Dendritic cell treated with granulocyte-macrophage colony-stimulating factor and Interleukin-4, amounts not matched to agents 40 ng/mL and 50 ng/mL, for 4 days (primary cell): ENCODE data around the gene PGLYRP2.
A peak's percentile ranks its signal among the peaks of the same experiment; 100 is the strongest.
"Not testable (repeated sequence)": the region's sequence is repeated elsewhere in the genome, so short reads cannot be mapped to it uniquely, and the experiment has no call there.

ENCODE experiments used
- H3K27ac Mint-ChIP-seq: one replicate; pipeline ENCODE4 v1.8.0; 2022; ENCODE audit warnings: mild to moderate bottlenecking, mixed read lengths
- H3K27me3 Mint-ChIP-seq: one replicate; pipeline ENCODE4 v1.8.0; 2022; ENCODE audit warnings: mild to moderate bottlenecking, mixed read lengths
- H3K36me3 Mint-ChIP-seq: one replicate; pipeline ENCODE4 v1.8.0; 2022; ENCODE audit warnings: low read depth, mixed read lengths
- H3K4me1 Mint-ChIP-seq: one replicate; pipeline ENCODE4 v1.8.0; 2022; ENCODE audit warnings: low read depth, mixed read lengths
- H3K4me3 Mint-ChIP-seq: one replicate; pipeline ENCODE4 v1.8.0; 2022; ENCODE audit warnings: mild to moderate bottlenecking, moderate library complexity, mixed read lengths
- H3K9me3 Mint-ChIP-seq: one replicate; pipeline ENCODE4 v1.8.0; 2022; ENCODE audit warnings: mixed read lengths
- intact Hi-C: fragments of 100-400 bp; cut with micrococcal nuclease; formaldehyde crosslinking; loops from one replicate; pipeline ENCODE4 v1.15.0; 2022

The PGLYRP2 gene

DNA sequence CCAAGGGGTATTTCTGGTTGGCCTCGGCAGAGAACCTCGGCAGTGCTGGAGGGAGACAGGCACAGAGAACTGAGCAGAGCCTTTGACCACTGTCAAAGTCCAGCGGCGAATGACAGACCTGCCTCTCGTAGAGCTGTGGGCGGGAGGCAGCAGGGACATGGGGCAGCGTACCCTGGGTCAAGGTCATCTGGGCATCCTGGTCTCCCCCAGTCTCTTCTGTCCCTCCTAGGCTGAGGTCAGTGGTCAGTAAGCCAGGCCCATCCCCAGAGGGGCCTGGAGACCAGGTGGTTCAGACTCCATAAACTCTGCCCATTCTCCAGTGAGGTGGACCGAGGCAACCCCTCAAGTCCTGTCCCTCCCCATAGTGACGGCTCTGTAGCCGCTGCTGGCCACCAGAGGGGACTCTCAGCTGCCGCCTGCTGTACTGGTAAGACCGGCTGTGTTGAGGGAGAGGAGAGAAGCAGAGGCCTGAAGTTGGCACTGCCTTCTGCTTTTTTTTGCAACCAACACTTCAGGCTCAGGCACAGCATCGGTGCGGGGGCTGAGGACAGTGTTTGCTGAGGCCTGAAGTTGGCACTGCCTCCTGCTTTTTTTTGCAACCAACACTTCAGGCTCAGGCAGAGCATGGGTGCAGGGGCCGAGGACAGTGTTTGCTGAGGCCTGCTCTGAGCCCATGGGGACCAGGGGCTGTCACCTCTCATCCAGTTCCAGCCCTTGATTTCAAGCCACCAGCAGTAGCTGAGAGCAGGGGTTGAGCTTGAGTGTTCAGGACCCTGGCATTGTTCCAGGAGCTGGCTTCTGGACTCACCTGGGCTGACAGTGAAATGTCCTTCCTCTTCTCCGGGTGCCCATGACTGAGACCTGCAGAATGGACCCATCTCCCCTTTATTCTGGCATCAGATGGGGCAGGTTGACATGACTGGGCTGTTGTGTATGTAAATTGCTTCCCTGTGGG lies at the start of gene PGLYRP2:
Gene PGLYRP2 (minus strand): TSS at position 111 of the 955 bp plus-strand sequence. CDS start 130 bp downstream, outside the sequence.
- no peaks in the 10 kb centered on the region for H3K27me3 Mint-ChIP-seq
- H3K27ac Mint-ChIP-seq, result no peak within 1 kb of the TSS
- intact Hi-C loops, result no loop called here
- no peaks in the 10 kb centered on the region for H3K9me3 Mint-ChIP-seq
- no peaks in the 10 kb centered on the region for H3K36me3 Mint-ChIP-seq
- peaks cover 7% of the 10 kb centered on the region for H3K4me1 Mint-ChIP-seq
- H3K4me3 Mint-ChIP-seq, result no peak within 1 kb of the TSS

- no peak overlapping the region for H3K4me3 Mint-ChIP-seq
- peaks cover 16% of the 10 kb centered on the region for H3K9me3 Mint-ChIP-seq
- H3K27me3 Mint-ChIP-seq, result peaks cover 11% of the 10 kb centered on the region
- H3K4me1 Mint-ChIP-seq, result peaks cover 9% of the 10 kb centered on the region
- no peak overlapping the region for H3K27ac Mint-ChIP-seq
- intact Hi-C loops, result no loop called here
- H3K36me3 Mint-ChIP-seq, result no peaks in the 10 kb centered on the region
Observed at GRCh38 chr19:15527705-15528104, 48.4 kb upstream of the PGLYRP2 start.

DNA sequence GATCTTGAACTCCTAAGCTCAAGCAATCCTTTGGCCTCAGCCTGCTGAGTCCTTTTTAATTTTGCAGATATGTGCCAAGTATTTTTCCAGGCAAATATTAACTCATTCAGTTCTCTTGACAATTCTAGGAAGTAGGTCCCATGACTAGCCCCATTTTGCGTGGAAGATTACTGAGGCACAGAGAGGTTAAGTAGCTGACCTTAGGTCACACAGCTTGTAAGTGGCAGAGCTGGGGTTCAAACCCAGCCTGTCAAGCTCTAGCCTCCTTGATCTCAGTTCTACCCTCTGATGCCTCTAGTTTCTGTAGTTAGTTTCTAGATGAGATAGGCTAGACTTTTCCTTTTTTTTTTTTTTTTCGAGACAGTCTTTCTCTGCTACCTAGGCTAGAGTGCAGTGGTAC lies 47.1 kb upstream of the PGLYRP2 start:
- H3K36me3 Mint-ChIP-seq, result no peaks in the 10 kb centered on the region
- no peak overlapping the region for H3K4me3 Mint-ChIP-seq
- no peaks in the 10 kb centered on the region for H3K4me1 Mint-ChIP-seq
- peaks cover 11% of the 10 kb centered on the region for H3K27me3 Mint-ChIP-seq
- intact Hi-C loops, result no loop called here
- no peak overlapping the region for H3K27ac Mint-ChIP-seq
- peaks cover 16% of the 10 kb centered on the region for H3K9me3 Mint-ChIP-seq

DNA sequence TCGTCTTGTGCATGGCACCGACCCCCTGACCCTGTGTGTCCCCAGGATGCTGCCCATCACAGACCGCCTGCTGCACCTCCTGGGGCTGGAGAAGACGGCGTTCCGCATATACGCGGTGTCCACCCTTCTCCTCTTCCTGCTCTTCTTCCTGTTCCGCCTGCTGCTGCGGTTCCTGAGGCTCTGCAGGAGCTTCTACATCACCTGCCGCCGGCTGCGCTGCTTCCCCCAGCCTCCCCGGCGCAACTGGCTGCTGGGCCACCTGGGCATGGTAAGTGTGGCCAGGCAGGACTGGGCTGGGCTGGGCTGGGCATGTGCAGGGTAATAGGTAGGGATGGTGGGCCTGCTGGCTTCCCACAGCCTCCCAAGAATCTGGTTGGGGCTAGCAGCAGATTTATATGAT lies 46.0 kb upstream of the PGLYRP2 start:
- Mint-ChIP-seq H3K36me3 (no peaks in the 10 kb centered on the region), H3K4me3 (no peak overlapping the region), H3K27me3 (peaks cover 11% of the 10 kb centered on the region), H3K9me3 (peaks cover 10% of the 10 kb centered on the region), H3K27ac (no peak overlapping the region), H3K4me1 (no peaks in the 10 kb centered on the region)
- intact Hi-C loops, result no loop called here

DNA sequence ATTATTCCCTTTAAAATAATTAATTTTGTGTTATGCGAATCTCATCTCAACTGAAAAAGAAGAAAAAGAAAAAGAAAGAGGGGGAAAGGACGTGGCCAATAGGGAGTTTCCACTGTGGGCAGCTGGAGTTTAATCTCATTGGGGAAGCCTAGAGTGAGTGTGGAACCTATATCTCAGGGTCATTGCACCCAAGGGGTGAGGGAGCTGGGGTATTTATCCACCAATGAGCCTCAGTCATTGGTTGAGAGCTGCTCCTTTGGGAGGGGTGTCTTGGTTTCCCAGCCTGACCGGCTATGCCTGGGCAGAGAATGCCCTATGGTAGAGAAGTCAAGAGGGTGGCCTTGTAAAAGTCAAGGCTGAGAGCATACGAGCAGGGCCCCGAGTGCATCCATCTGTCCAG lies 45.5 kb upstream of the PGLYRP2 start:
- Mint-ChIP-seq H3K9me3 (peaks cover 5% of the 10 kb centered on the region), H3K27ac (no peak overlapping the region), H3K27me3 (peaks cover 11% of the 10 kb centered on the region), H3K4me3 (no peak overlapping the region), H3K4me1 (no peaks in the 10 kb centered on the region), H3K36me3 (no peaks in the 10 kb centered on the region)
- intact Hi-C loops, result no loop called here

DNA sequence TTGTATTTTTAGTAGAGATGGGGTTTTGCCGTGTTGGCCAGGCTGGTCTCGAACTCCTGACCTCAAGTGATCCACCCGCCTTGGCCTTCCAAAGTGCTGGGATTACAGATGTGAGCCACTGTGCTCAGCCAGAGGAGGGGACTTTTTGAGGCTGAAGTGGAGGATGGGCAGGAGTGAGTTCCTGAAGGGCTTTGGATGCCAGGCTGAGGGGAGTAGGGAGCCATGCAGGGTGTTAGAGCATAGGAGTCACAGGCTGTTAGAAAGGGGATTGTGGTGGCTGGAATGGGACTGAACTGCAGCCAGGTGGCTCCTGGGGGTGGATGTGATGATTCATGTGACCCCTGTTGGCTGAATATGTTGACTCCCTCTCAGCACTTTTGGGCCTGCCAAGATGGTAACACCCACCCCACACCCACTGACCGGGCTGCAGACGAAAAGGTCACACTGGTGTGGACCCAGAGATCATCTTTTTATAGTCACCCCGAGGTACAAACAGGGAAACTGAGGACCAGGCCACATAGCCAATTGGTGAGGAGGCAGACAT lies 40.2 kb upstream of the PGLYRP2 start:
- Mint-ChIP-seq H3K9me3 (peaks cover 23% of the 10 kb centered on the region), H3K27me3 (peaks cover 15% of the 10 kb centered on the region), H3K4me1 (peaks cover 9% of the 10 kb centered on the region), H3K27ac (no peak overlapping the region), H3K4me3 (no peak overlapping the region), H3K36me3 (no peaks in the 10 kb centered on the region)
- intact Hi-C loops, result no loop called here

GRCh38 chr19:15517778-15518177 lies 38.5 kb upstream of the PGLYRP2 start:
- Mint-ChIP-seq H3K27ac (no peak overlapping the region), H3K27me3 (peaks cover 9% of the 10 kb centered on the region), H3K4me3 (no peak overlapping the region), H3K36me3 (no peaks in the 10 kb centered on the region), H3K4me1 (peaks cover 12% of the 10 kb centered on the region), H3K9me3 (peaks cover 23% of the 10 kb centered on the region)
- intact Hi-C loops, result no loop called here

DNA sequence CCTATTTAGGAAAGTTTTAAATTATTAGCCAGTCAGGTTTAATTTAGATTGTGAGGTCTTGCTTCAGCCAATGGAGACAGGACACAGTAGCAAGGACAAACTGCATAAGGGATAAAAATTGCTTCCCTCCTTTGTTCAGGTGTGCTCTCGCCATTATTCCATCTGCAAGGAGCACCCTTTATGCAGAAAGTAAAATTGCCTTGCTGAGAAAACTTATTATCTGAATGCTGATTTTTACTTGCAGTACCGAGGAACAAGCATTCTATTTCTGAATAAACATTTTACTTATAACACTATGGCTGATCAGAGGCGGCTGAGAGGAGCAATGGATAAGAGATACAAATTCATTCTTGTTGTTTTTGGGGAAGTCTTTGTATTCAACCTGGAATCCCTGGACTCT lies 37.1 kb upstream of the PGLYRP2 start:
- H3K9me3 Mint-ChIP-seq, result peaks cover 23% of the 10 kb centered on the region
- intact Hi-C loops, result no loop called here
- no peaks in the 10 kb centered on the region for H3K36me3 Mint-ChIP-seq
- peaks cover 9% of the 10 kb centered on the region for H3K27me3 Mint-ChIP-seq
- H3K27ac Mint-ChIP-seq, result no peak overlapping the region
- no peak overlapping the region for H3K4me3 Mint-ChIP-seq
- H3K4me1 Mint-ChIP-seq, result peaks cover 12% of the 10 kb centered on the region

DNA sequence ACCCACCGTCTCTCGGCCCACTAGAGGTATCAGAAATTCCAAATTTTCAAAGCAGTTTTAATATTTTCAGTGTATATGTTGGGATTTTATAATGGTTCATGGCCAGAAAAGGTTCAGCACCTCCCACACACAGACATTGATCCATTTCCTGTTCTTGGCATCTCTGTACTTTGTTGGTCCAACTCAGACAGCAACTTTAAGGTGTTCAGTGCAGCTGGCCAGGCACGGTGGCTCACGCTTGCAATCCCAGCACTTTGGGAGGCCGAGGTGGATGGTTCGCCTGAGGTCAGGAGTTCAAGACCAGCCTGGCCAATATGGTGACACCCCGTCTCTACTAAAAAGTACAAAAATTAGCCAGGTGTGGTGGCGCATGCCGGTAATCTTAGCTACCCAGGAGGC lies 35.9 kb upstream of the PGLYRP2 start:
- H3K36me3 Mint-ChIP-seq, intact Hi-C loops, H3K4me3 Mint-ChIP-seq: not testable (repeated sequence)
- peak overlapping the region; percentile 59 for H3K27ac Mint-ChIP-seq
- H3K4me1 Mint-ChIP-seq, result peaks cover 12% of the 10 kb centered on the region
- H3K9me3 Mint-ChIP-seq, result peaks cover 23% of the 10 kb centered on the region
- H3K27me3 Mint-ChIP-seq, result peaks cover 10% of the 10 kb centered on the region

GRCh38 chr19:15511671-15512424 lies 32.5 kb upstream of the PGLYRP2 start:
- intact Hi-C loops, result no loop called here
- H3K4me3 Mint-ChIP-seq, result no peak overlapping the region
- peaks cover 32% of the 10 kb centered on the region for H3K27me3 Mint-ChIP-seq
- no peak overlapping the region for H3K27ac Mint-ChIP-seq
- no peaks in the 10 kb centered on the region for H3K36me3 Mint-ChIP-seq
- H3K9me3 Mint-ChIP-seq, result peaks cover 11% of the 10 kb centered on the region
- peaks cover 27% of the 10 kb centered on the region for H3K4me1 Mint-ChIP-seq

DNA sequence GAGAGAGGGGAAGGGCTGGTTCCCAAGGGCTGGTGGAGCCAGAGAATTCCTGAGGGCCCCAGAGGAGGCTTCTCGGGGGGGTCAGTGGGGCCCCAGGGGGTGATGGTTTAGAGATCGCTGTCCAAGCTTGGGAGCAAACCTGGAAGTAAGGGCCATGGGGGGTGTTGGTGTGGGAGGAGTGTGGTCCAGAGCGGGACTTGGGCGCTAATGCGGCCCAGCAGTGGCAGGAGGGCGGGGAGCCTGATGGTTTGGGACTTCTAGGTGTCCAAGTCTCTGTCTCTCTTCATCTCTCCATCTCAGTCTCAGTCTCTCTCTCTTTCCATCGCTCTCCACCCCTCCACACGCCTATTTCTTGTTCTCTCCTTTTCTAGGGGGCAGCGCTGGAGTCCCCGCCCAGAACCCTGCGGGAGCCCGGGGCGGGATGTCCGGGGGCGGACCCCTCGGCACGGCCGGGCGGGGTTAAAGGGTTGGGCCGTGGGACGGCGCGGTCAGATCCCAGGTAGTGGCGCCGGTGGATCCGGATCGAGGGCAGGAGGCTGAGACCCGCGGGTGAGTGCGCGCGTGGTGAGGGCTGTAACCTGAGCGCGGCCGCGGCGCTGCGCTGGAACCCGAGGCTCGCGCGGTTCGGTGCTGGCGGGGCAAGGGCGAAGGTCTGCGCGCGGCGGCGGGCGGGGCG lies 28.9 kb upstream of the PGLYRP2 start, which contains the start of gene CYP4F22:
Gene CYP4F22 (plus strand): TSS at position 491 of the 676 bp plus-strand sequence. CDS start 16,812 bp downstream, outside the sequence.
- Mint-ChIP-seq H3K4me1 (peaks cover 15% of the 10 kb centered on the region), H3K4me3 (no peak within 1 kb of the TSS), H3K9me3 (no peaks in the 10 kb centered on the region), H3K27ac (no peak within 1 kb of the TSS), H3K27me3 (peaks cover 40% of the 10 kb centered on the region), H3K36me3 (no peaks in the 10 kb centered on the region)
- intact Hi-C loops, result no loop called here

GRCh38 chr19:15507068-15508034 lies 28.1 kb upstream of the PGLYRP2 start:
- peaks cover 15% of the 10 kb centered on the region for H3K4me1 Mint-ChIP-seq
- H3K9me3 Mint-ChIP-seq, result no peaks in the 10 kb centered on the region
- peaks cover 42% of the 10 kb centered on the region for H3K27me3 Mint-ChIP-seq
- no peak overlapping the region for H3K27ac Mint-ChIP-seq
- H3K4me3 Mint-ChIP-seq, result no peak overlapping the region
- intact Hi-C loops, result no loop called here
- no peaks in the 10 kb centered on the region for H3K36me3 Mint-ChIP-seq
